Activated CD4-positive, alpha-beta memory T cell treated with anti-CD3 and anti-CD28 coated beads, Interleukin-2, amount 10 ng/mL, durations not matched to agents 7 days and 5 days (primary cell): ENCODE measurements around the gene ACTMAP. TPM values are rescaled to one million over a fixed set of nuclear protein-coding genes. Genes with fewer than 3 reads are reported as not detected.

Source experiments
- CTCF ChIA-PET: fragments of 350-600 bp; sonication (Branson Sonifier 250); formaldehyde crosslinking; loops from one replicate; lab custom pipeline; 2021; ENCODE audit warnings: antibody characterized with exemption, inconsistent platforms; lab: Charles Lee
- POLR2A ChIA-PET: fragments of 350-600 bp; sonication (Branson Sonifier 250); formaldehyde crosslinking; loops from one replicate; lab custom pipeline; 2021; ENCODE audit warnings: antibody characterized with exemption; lab: Charles Lee
- DNase-seq: peaks from one replicate; pipeline ENCODE4 v3.0.0-alpha.2; 2020
- H3K27ac Mint-ChIP-seq: one replicate; pipeline ENCODE4 v1.8.0; 2021; ENCODE audit warnings: mild to moderate bottlenecking, mixed read lengths
- H3K27me3 Mint-ChIP-seq: one replicate; pipeline ENCODE4 v1.8.0; 2021; ENCODE audit warnings: mixed read lengths
- H3K36me3 Mint-ChIP-seq: one replicate; pipeline ENCODE4 v1.8.0; 2021; ENCODE audit warnings: low read depth, mixed read lengths
- H3K4me1 Mint-ChIP-seq: one replicate; pipeline ENCODE4 v1.8.0; 2021; ENCODE audit warnings: mixed read lengths
- H3K4me3 Mint-ChIP-seq: one replicate; pipeline ENCODE4 v1.8.0; 2021; ENCODE audit warnings: mild to moderate bottlenecking, mixed read lengths
- H3K9me3 Mint-ChIP-seq: one replicate; pipeline ENCODE4 v1.8.0; 2021; ENCODE audit warnings: mixed read lengths
- total RNA-seq, 2 experiments: library from RNA; stranded (reverse); gene quantifications; one replicate each; pipeline ENCODE4 v1.2.3, GENCODE V29; 2021

Gene ACTMAP
- total RNA-seq, 2 experiments from 2014 or later: 18.1 to 18.8 TPM

GRCh38 chr19:40693896-40694295 is 56.4 kb downstream of the ACTMAP start:
- ChIA-PET POLR2A (interaction anchor here (1.2 kb wide), 1 partner anchor 31 kb away, joined by 4 read pairs; no protein-coding TSS in a partner anchor), CTCF (interaction anchor here (0.5 kb wide), 1 partner anchor 1176 kb away, joined by 3 read pairs; no protein-coding TSS in a partner anchor)
- Mint-ChIP-seq H3K4me3 (no peak overlapping the region), H3K9me3 (no peaks in the 10 kb centered on the region), H3K27ac (no peak overlapping the region), H3K4me1 (peaks cover 2% of the 10 kb centered on the region), H3K36me3 (peaks cover 6% of the 10 kb centered on the region), H3K27me3 (no peaks in the 10 kb centered on the region)
- no peak for DNase-seq

DNA sequence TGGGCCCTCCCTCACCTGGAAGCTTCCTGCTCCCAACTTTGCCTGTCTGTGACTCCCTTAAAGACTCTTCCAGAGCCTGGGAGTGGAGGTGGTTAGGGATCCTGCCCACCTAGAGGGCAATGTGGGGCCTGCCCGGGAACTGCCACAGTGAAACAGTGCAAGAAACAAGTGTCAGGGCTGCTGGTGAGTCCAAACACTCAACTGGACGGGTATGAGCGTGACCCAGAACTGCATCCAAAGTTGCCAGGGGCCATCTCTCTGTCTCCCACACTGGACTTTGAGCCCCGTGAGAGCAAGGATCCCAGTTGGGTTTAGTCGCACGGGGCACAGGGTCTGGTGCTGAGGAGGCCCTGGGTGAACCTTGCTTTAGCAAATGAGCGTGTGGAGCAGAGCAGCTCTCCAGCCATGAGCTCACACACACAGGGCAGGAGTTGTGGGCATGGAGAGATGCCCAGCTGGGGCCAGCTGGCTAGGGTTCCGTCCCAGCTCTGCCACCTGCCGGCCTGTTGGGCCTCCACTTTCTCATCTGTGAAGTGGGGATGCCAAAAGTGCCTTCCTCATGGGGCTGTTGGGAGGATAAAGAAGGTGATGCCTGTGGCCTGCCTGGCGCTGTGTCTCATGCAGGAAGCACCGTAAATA is 57.0 kb downstream of the ACTMAP start:
- H3K27ac Mint-ChIP-seq: no peak overlapping the region
- H3K27me3 Mint-ChIP-seq: no peaks in the 10 kb centered on the region
- DNase-seq: no peak
- peaks cover 2% of the 10 kb centered on the region for H3K4me1 Mint-ChIP-seq
- ChIA-PET CTCF (interaction anchor here (0.5 kb wide), 1 partner anchor 1175 kb away, joined by 3 read pairs; no protein-coding TSS in a partner anchor), POLR2A (interaction anchor here (1.2 kb wide), 1 partner anchor 30 kb away, joined by 4 read pairs; no protein-coding TSS in a partner anchor)
- H3K36me3 Mint-ChIP-seq: peaks cover 3% of the 10 kb centered on the region
- H3K9me3 Mint-ChIP-seq: no peaks in the 10 kb centered on the region
- H3K4me3 Mint-ChIP-seq: no peak overlapping the region

- ChIA-PET POLR2A (interaction anchor here (1.2 kb wide), 1 partner anchor 58 kb away, joined by 7 read pairs; the partner anchor contains the start of gene ACTMAP), CTCF (interaction anchor here (0.6 kb wide), 1 partner anchor 552 kb away, joined by 3 read pairs; no protein-coding TSS in a partner anchor)
- no peaks in the 10 kb centered on the region for H3K36me3 Mint-ChIP-seq
- H3K27me3 Mint-ChIP-seq: no peaks in the 10 kb centered on the region
- no peak for DNase-seq
- peaks cover 2% of the 10 kb centered on the region for H3K4me1 Mint-ChIP-seq
- no peak overlapping the region for H3K27ac Mint-ChIP-seq
- H3K9me3 Mint-ChIP-seq: no peaks in the 10 kb centered on the region
- H3K4me3 Mint-ChIP-seq: no peak overlapping the region
These were observed 58.1 kb downstream of the ACTMAP start for GRCh38 chr19:40692212-40692551.

DNA sequence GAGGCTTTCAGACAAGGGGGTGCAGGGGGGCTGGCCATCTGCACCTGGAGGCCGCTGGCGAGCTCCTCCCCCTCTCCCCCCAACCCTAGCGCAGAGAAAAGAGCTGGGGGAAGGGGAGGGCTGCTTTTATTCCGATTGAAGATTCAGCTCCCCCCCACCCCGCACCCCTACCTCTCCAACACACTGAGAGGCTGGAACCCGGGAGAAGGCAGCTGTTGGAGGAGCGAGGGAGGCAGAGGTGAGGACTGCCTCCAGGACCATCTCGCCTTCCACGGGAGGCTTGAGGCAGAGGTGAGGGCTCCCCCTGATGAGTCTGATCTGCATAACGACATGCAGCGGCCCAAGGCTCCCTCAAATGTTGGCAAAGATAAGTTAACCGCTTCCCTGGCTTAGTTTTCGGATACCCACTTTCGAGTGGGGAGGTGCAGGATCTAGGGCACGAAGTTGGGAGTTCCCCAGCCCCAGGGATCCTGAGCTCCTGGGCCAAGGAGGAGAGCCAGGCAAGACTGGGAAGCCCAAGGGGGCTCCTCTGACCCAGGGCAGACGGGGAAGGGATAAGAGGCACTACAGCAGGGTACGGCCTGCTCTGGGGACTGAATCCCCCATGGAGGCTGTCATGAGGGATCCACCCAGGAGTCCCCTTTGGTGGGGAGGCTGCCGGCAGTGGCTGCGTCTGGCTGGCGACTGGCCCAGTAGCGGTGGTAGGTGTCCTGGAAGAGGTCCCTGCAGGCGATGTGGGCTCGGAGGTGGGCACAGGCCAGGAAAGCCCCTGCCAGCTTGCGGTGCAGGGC is 58.7 kb downstream of the ACTMAP start:
- ChIA-PET POLR2A (interaction anchor here (0.7 to 1.9 kb wide), 5 partner anchors 8 to 571 kb away, joined by 3 to 11 read pairs (median 7); partner anchors contain the start of genes ACTMAP, COQ8B, ITPKC and RAB4B), CTCF (interaction anchor here (0.6 to 1.3 kb wide), 2 partner anchors 59 to 553 kb away, joined by 3 read pairs; partner anchors contain the start of gene ACTMAP)
- Mint-ChIP-seq H3K4me3 (no peak overlapping the region), H3K36me3 (no peaks in the 10 kb centered on the region), H3K27ac (no peak overlapping the region), H3K9me3 (no peaks in the 10 kb centered on the region), H3K27me3 (no peaks in the 10 kb centered on the region), H3K4me1 (peaks cover 2% of the 10 kb centered on the region)
- DNase-seq: no peak

Other genes with a start within 250 kb of the ACTMAP start
- gene SHKBP1, start 173.6 kb downstream of the ACTMAP start, total RNA-seq: 100 to 1,000 TPM; 139 to 150 TPM
- 100 to 1,000 TPM; 121 to 122 TPM for gene LTBP4, start 149.1 kb downstream of the ACTMAP start, total RNA-seq
- 1 to 10 TPM; 4.8 to 5.8 TPM for gene NUMBL, start 59.8 kb downstream of the ACTMAP start, total RNA-seq
- gene COQ8B, start 33.6 kb downstream of the ACTMAP start, total RNA-seq: 10 to 100 TPM; 32.5 to 37.7 TPM
- gene ITPKC, start 33.4 kb downstream of the ACTMAP start, total RNA-seq: 1 to 10 TPM; 6.6 to 6.8 TPM
- 100 to 1,000 TPM; 145 to 151 TPM for gene SNRPA, start 726 bp upstream of the ACTMAP start, total RNA-seq
- gene MIA, start 25.0 kb upstream of the ACTMAP start, total RNA-seq: not detected
- gene RAB4B, start 27.8 kb upstream of the ACTMAP start, total RNA-seq: 10 to 100 TPM; 65.7 to 68.3 TPM
- gene EGLN2, start 48.7 kb upstream of the ACTMAP start, total RNA-seq: 100 to 1,000 TPM; 127 to 128 TPM
- not detected for gene CYP2A6, start 100.0 kb upstream of the ACTMAP start, total RNA-seq
- gene CYP2A7, start 131.8 kb upstream of the ACTMAP start, total RNA-seq: not detected
- not detected for gene CYP2B6, start 240.8 kb upstream of the ACTMAP start, total RNA-seq